HepG2 (cell line): ENCODE measurements around the gene HOXD4. TPM values are rescaled to one million over a fixed set of nuclear protein-coding genes. Genes with fewer than 3 reads are reported as not detected.

Source experiments
- ATAC-seq: fragments of 200-7000 bp; cut with Tn5 transposase; 3 replicates; pipeline ENCODE4 v1.9.1; 2020; ENCODE audit warnings: mild to moderate bottlenecking, moderate library complexity
- BruUV-seq: library from RNA; stranded (reverse); fragments of 400-500 nt; replicated peaks from 2 replicates; lab custom pipeline; 2021; lab: Mats Ljungman, UMichigan
- CTCF ChIA-PET: fragments of 300-600 bp; formaldehyde crosslinking; extraction: SDS; loops from one replicate; lab custom pipeline; 2021; ENCODE audit warnings: low total read pairs, inconsistent platforms, low intra/inter-chr PET ratio; lab: Yijun Ruan, JAX
- POLR2A ChIA-PET: fragments of 350-600 bp; sonication (Branson Sonifier 250); formaldehyde crosslinking; loops from one replicate; lab custom pipeline; 2020; ENCODE audit warnings: antibody characterized with exemption, inconsistent platforms; lab: Yijun Ruan, JAX
- DNase-seq: peaks from one replicate; pipeline ENCODE4 v3.0.0-alpha.2; 2015; ENCODE audit warnings: low spot score
- FAIRE-seq: peaks from 3 replicates; lab custom pipeline; 2011; peaks lifted over from hg19 to GRCh38; lab: Jason Lieb, UNC
- H2AFZ ChIP-seq: one replicate; pipeline ENCODE4 v1.6.1; 2011; ENCODE audit warnings: low read length, inconsistent platforms
- H3K27ac ChIP-seq: fragments of 300-600 bp; 3 replicates; pipeline ENCODE4 v1.8.0; 2011; ENCODE audit warnings: mixed run types, mild to moderate bottlenecking, mixed read lengths, low read length, inconsistent platforms; ENCODE audit not compliant: insufficient read depth; ENCODE audit errors: extremely low read length
- H3K27me3 ChIP-seq, 2 experiments: fragments of 200-600 bp in 1 of 2; 2 replicates in 1 of 2; 3 replicates in 1 of 2; pipeline versions ENCODE4 v1.6.0 to v1.8.0; 2011; ENCODE audit warnings: low read length in 2 of 2, mild to moderate bottlenecking in 2 of 2, moderate library complexity in 2 of 2, inconsistent platforms in 1 of 2; ENCODE audit not compliant: insufficient read depth in 2 of 2, control insufficient read depth in 1 of 2
- H3K36me3 ChIP-seq, 2 experiments: fragments of 200-600 bp in 1 of 2; replicated peaks in 1 of 2; 2 replicates in 1 of 2; 3 replicates in 1 of 2; pipeline versions ENCODE4 v1.5.1 to v1.8.0; 2011; ENCODE audit warnings: low read length in 2 of 2, inconsistent platforms in 1 of 2; ENCODE audit not compliant: insufficient read depth in 2 of 2, control insufficient read depth in 1 of 2
- H3K4me1 ChIP-seq: 2 replicates; pipeline ENCODE4 v1.5.1; 2012; ENCODE audit warnings: low read length, inconsistent platforms; ENCODE audit not compliant: insufficient read depth
- H3K4me2 ChIP-seq: 2 replicates; pipeline ENCODE4 v1.6.0; 2011; ENCODE audit warnings: low read depth, low read length, inconsistent platforms
- H3K4me3 ChIP-seq, 3 experiments: fragments of 200-600 bp in 1 of 3; sonication (generic), shearing (Covaris generic) in 1 of 3; replicated peaks in 1 of 3; 2 replicates each; pipeline ENCODE4 v1.5.1; 2011 to 2016; ENCODE audit warnings: low read length in 3 of 3, inconsistent platforms in 2 of 3, low read depth in 2 of 3, mild to moderate bottlenecking in 2 of 3, control low read depth in 1 of 3, mixed read lengths in 1 of 3; ENCODE audit not compliant: insufficient read depth in 1 of 3
- H3K79me2 ChIP-seq: one replicate; pipeline ENCODE4 v1.6.1; 2011; ENCODE audit warnings: low read length, inconsistent platforms; ENCODE audit not compliant: insufficient read depth
- H3K9ac ChIP-seq: 2 replicates; pipeline ENCODE4 v1.6.0; 2011; ENCODE audit warnings: mild to moderate bottlenecking, low read depth, low read length, inconsistent platforms; ENCODE audit not compliant: insufficient read depth
- H3K9me3 ChIP-seq: 2 replicates; pipeline ENCODE4 v1.5.1; 2012; ENCODE audit warnings: mild to moderate bottlenecking, low read length
- H4K20me1 ChIP-seq: 2 replicates; pipeline ENCODE4 v1.6.0; 2011; ENCODE audit warnings: inconsistent platforms, mild to moderate bottlenecking, low read length, moderate library complexity; ENCODE audit not compliant: insufficient read depth
- CEBPG ChIP-seq: IDR thresholded peaks from 2 replicates; pipeline ENCODE4 v1.6.1; 2016
- HNRNPK ChIP-seq: fragments of 200-400 bp; formaldehyde crosslinking; IDR thresholded peaks from 2 replicates; pipeline ENCODE4 v1.6.1; 2018; ENCODE audit warnings: low read length, low read depth, moderate library complexity, mild to moderate bottlenecking; ENCODE audit not compliant: poor library complexity, severe bottlenecking
- JARID2 ChIP-seq: sonication (generic); formaldehyde crosslinking; IDR thresholded peaks from 2 replicates; pipeline ENCODE4 v1.8.1; 2023; ENCODE audit warnings: missing genetic modification reagents, inconsistent platforms; ENCODE audit not compliant: insufficient replicate concordance
- KAT8 ChIP-seq: IDR thresholded peaks from 2 replicates; pipeline ENCODE4 v1.6.1; 2016; ENCODE audit warnings: missing genetic modification reagents, missing compliant biosample characterization
- KLF9 ChIP-seq: IDR thresholded peaks from 2 replicates; pipeline ENCODE4 v1.6.1; 2016; ENCODE audit warnings: low read depth
- MAFK ChIP-seq, 2 experiments: IDR thresholded peaks in 1 of 2; conservative IDR thresholded peaks in 1 of 2; 2 replicates each; pipeline ENCODE4 v1.6.1; 2011; ENCODE audit warnings: improper control_type of control experiment in 2 of 2, low read length in 2 of 2
- USF2 ChIP-seq, 2 experiments: sonication (generic) in 1 of 2; formaldehyde crosslinking in 1 of 2; IDR thresholded peaks; 2 replicates each; pipeline versions ENCODE4 v1.5.1 to v1.6.1; 2011 to 2020; ENCODE audit warnings: borderline replicate concordance in 1 of 2, low read depth in 1 of 2, low read length in 1 of 2, mild to moderate bottlenecking in 1 of 2, missing genetic modification reagents in 1 of 2, moderate library complexity in 1 of 2
- XBP1 ChIP-seq: sonication (generic); formaldehyde crosslinking; IDR thresholded peaks from 2 replicates; pipeline ENCODE4 v1.5.0; 2020; ENCODE audit warnings: missing genetic modification reagents
- ZFP36L2 ChIP-seq: sonication (generic); formaldehyde crosslinking; IDR thresholded peaks from 2 replicates; pipeline ENCODE4 v1.4.0; 2020; ENCODE audit warnings: missing genetic modification reagents
- ZNF18 ChIP-seq: sonication (generic); formaldehyde crosslinking; IDR thresholded peaks from 2 replicates; pipeline ENCODE4 v1.8.0; 2022; ENCODE audit warnings: mild to moderate bottlenecking, missing genetic modification reagents; ENCODE audit not compliant: insufficient replicate concordance
- ZNF496 ChIP-seq: sonication (generic); formaldehyde crosslinking; IDR thresholded peaks from 2 replicates; pipeline ENCODE4 v1.8.1; 2023; ENCODE audit warnings: mild to moderate bottlenecking, moderate library complexity, missing genetic modification reagents; ENCODE audit not compliant: insufficient replicate concordance
- ZNF510 ChIP-seq: sonication (generic); formaldehyde crosslinking; IDR thresholded peaks from 2 replicates; pipeline ENCODE4 v1.4.0; 2020; ENCODE audit warnings: low read depth, mild to moderate bottlenecking, missing genetic modification reagents
- ZNF704 ChIP-seq: sonication (generic); formaldehyde crosslinking; IDR thresholded peaks from 2 replicates; pipeline ENCODE4 v1.8.1; 2023; ENCODE audit warnings: mild to moderate bottlenecking, inconsistent platforms, moderate library complexity, missing genetic modification reagents, borderline replicate concordance
- WGBS: methylation state at CpG from one replicate; pipeline ENCODE4 v1.1.6; 2017; ENCODE audit warnings: low lambda C conversion rate; 5-methylcytosine and 5-hydroxymethylcytosine counted together
- in situ Hi-C: cut with HindIII; loops from 2 replicates; pipeline ENCODE4 v1.10.0; 2017; ENCODE audit warnings: low pct_unique_long_range_greater_than_20kb; ENCODE audit not compliant: extremely low pct_ligation_motif_present
- intact Hi-C: fragments of 100-400 bp; cut with micrococcal nuclease; formaldehyde crosslinking; loops from one replicate; pipeline ENCODE4 v1.10.0; 2022; ENCODE audit not compliant: unreplicated experiment
- polyA plus RNA-seq, 8 experiments: library from polyadenylated mRNA; depleted of rRNA in 3 of 8; stranded (reverse) in 7 of 8; unstranded in 1 of 8; fragments of >200 nt; fragmentation: Illumina TruSeq in 4 of 8; extraction: Trizol in 4 of 8; gene quantifications; 2 replicates each; pipeline versions ENCODE4 v1.2.1 to v1.2.3, GENCODE V29; 2011 to 2016; ENCODE audit warnings: low read depth in 4 of 8, missing spikeins in 1 of 8, mixed read lengths in 1 of 8; ENCODE audit not compliant: insufficient read depth in 1 of 8
- total RNA-seq, 5 experiments: library from RNA; depleted of rRNA; stranded (reverse); fragments of >200 nt; fragmentation: Illumina TruSeq; extraction: Trizol; gene quantifications; 2 replicates each; pipeline ENCODE4 v1.2.3, GENCODE V29; 2016; ENCODE audit warnings: low read depth in 1 of 5

The HOXD4 gene
- total and polyA plus RNA-seq, 2 of the 13 experiments (the other 11 are each of a cell fraction or from before 2014, with no cell fraction given) = not detected

- TF ChIP-seq USF2 (IDR thresholded peaks at IDR 0.05; ENCODE audit: low read depth, low read length) = no peak
- peak; percentile 50; the same call in 1 of the 2 replicates for TF ChIP-seq USF2 (CRISPR knock-in tag; IDR thresholded peaks at IDR 0.05; ENCODE audit: borderline replicate concordance)
- TF ChIP-seq CEBPG (CRISPR knock-in tag) = no peak
- TF ChIP-seq KLF9 (CRISPR knock-in tag) = no peak
- TF ChIP-seq XBP1 (CRISPR knock-in tag) = no peak
- no peak for TF ChIP-seq ZFP36L2 (CRISPR knock-in tag)
- no peak for TF ChIP-seq ZNF510 (CRISPR knock-in tag)
Measured at GRCh38 chr2:176160251-176160985, 9.1 kb downstream of the HOXD4 start (continued).

- Histone ChIP-seq H3K4me3 (peak overlapping the region in 1 of 3 experiments; percentile 61; a peak in 1 of 6 replicates), H3K27me3 (peaks cover 17 to 99% of the 10 kb centered on the region in 2 experiments), H2AFZ (no peak overlapping the region), H4K20me1 (no peaks in the 10 kb centered on the region), H3K4me2 (0 out of 2 replicates have a peak overlapping the region, but pooled peaks have one; percentile 64), H3K9me3 (no peaks in the 10 kb centered on the region), H3K79me2 (no peaks in the 10 kb centered on the region), H3K4me1 (peaks cover 47% of the 10 kb centered on the region), H3K27ac (no peak overlapping the region), H3K36me3 (no peaks in the 10 kb centered on the region), H3K9ac (no peak overlapping the region)
- CTCF ChIA-PET = no interaction called here
- intact Hi-C loops (no loop called here), in situ Hi-C loops (no loop called here)
- ATAC-seq = no peak
- POLR2A ChIA-PET = interaction anchor here (1.2 kb wide), 1 partner anchor 26 kb away, joined by 3 read pairs; no protein-coding TSS in a partner anchor
- FAIRE-seq = no peak
- no peak for DNase-seq
- BruUV-seq = no TSS peak
- WGBS = 40% methylated on average over 22 of the region's 22 CpGs
- TF ChIP-seq MAFK (conservative IDR thresholded peaks at IDR 0.05 in 1 of 2, IDR thresholded peaks at IDR 0.05 in 1 of 2; ENCODE audit: low read length in 2 of 2) (no peak), ZNF18 (CRISPR knock-in tag) (no peak), JARID2 (no peak), ZNF704 (no peak), KAT8 (CRISPR knock-in tag) (no peak), ZNF496 (CRISPR knock-in tag) (no peak), HNRNPK (no peak)
Measured at GRCh38 chr2:176160986-176161824, 9.9 kb downstream of the HOXD4 start.
